B cell (primary cell): ENCODE data around the gene SHISA7. TPM values are rescaled to one million over a fixed set of nuclear protein-coding genes. Genes with fewer than 3 reads are reported as not detected.
A peak's percentile ranks its signal among the peaks of the same experiment; 100 is the strongest.

Experiments
- ATAC-seq: fragments of 200-7000 bp; cut with Tn5 transposase; one replicate; pipeline ENCODE4 v1.10.0; 2021; ENCODE audit warnings: low read depth, mild to moderate bottlenecking, moderate number of reproducible peaks, moderate library complexity
- CTCF ChIA-PET: fragments of 350-600 bp; sonication (Branson Sonifier 250); formaldehyde crosslinking; loops from one replicate; lab custom pipeline; 2021; ENCODE audit warnings: antibody characterized with exemption, inconsistent platforms; lab: Charles Lee
- POLR2A ChIA-PET: fragments of 350-600 bp; sonication (Branson Sonifier 250); formaldehyde crosslinking; loops from one replicate; lab custom pipeline; 2021; ENCODE audit warnings: antibody characterized with exemption; lab: Charles Lee
- DNase-seq: peaks from one replicate; pipeline ENCODE4 v3.0.0; 2013
- H2AFZ ChIP-seq: 2 replicates; pipeline ENCODE4 v1.6.1; 2012; ENCODE audit warnings: mild to moderate bottlenecking, low read depth, low read length; ENCODE audit not compliant: insufficient read depth, poor library complexity, severe bottlenecking
- H3K27ac ChIP-seq, 2 donors: 1 replicate in 1 of 2; 2 replicates in 1 of 2; pipeline ENCODE4 v1.5.1; 2012 to 2013; ENCODE audit warnings: low read length in 2 of 2, mild to moderate bottlenecking in 2 of 2, moderate library complexity in 1 of 2
- H3K27me3 ChIP-seq, 4 experiments: fragments of 200-600 bp in 1 of 4; sonication (generic) in 1 of 4; replicated peaks in 1 of 4; 1 replicate in 2 of 4; 2 replicates in 2 of 4; pipeline versions ENCODE4 v1.6.1 to v1.7.0; 2013 to 2016; ENCODE audit warnings: low read length in 3 of 4, mild to moderate bottlenecking in 2 of 4, mixed read lengths in 1 of 4, moderate library complexity in 1 of 4; ENCODE audit not compliant: insufficient read depth in 4 of 4, control insufficient read depth in 3 of 4; ENCODE audit errors: control extremely low read depth in 1 of 4
- H3K36me3 ChIP-seq, 2 experiments: replicated peaks in 1 of 2; 1 replicate in 1 of 2; 2 replicates in 1 of 2; pipeline versions ENCODE4 v1.6.1 to v1.7.1; 2013; ENCODE audit warnings: low read length in 1 of 2; ENCODE audit not compliant: insufficient read depth in 2 of 2, control insufficient read depth in 1 of 2; ENCODE audit errors: control extremely low read depth in 1 of 2, extremely low read depth in 1 of 2
- H3K4me1 ChIP-seq, 2 donors: fragments of 200-600 bp in 1 of 2; sonication (generic) in 1 of 2; 1 replicate in 1 of 2; 2 replicates in 1 of 2; pipeline versions ENCODE4 v1.5.1 to v1.6.1; 2013 to 2017; ENCODE audit warnings: low read length in 2 of 2; ENCODE audit not compliant: control insufficient read depth in 2 of 2, insufficient read depth in 2 of 2
- H3K4me2 ChIP-seq: replicated peaks from 2 replicates; pipeline ENCODE3; 2012; ENCODE audit warnings: mild to moderate bottlenecking, low read depth, low read length; ENCODE audit not compliant: poor library complexity, severe bottlenecking
- H3K4me3 ChIP-seq, 5 experiments: fragments of 200-600 bp in 1 of 5; sonication (generic) in 1 of 5; 1 replicate in 3 of 5; 2 replicates in 2 of 5; pipeline versions ENCODE4 v1.5.1 to v1.7.0; 2011 to 2016; ENCODE audit warnings: low read length in 4 of 5, mild to moderate bottlenecking in 4 of 5, low read depth in 2 of 5, control low read depth in 1 of 5, moderate library complexity in 1 of 5; ENCODE audit not compliant: insufficient read depth in 1 of 5; ENCODE audit errors: control extremely low read depth in 1 of 5, extremely low read depth in 1 of 5
- H3K79me2 ChIP-seq: fragments of 200-600 bp; sonication (generic); one replicate; pipeline ENCODE4 v1.6.0; 2016; ENCODE audit warnings: low read length; ENCODE audit not compliant: control insufficient read depth, insufficient read depth
- H3K9ac ChIP-seq: fragments of 200-600 bp; sonication (generic); 2 replicates; pipeline ENCODE4 v1.6.1; 2017; ENCODE audit warnings: mild to moderate bottlenecking, low read length, moderate library complexity
- H3K9me3 ChIP-seq, 3 donors: one replicate each; pipeline versions ENCODE4 v1.6.1 to v1.7.1; 2013; ENCODE audit warnings: low read length in 2 of 3; ENCODE audit not compliant: control insufficient read depth in 2 of 3, insufficient read depth in 1 of 3; ENCODE audit errors: control extremely low read depth in 1 of 3
- H4K20me1 ChIP-seq: 2 replicates; pipeline ENCODE4 v1.6.0; 2012; ENCODE audit warnings: mild to moderate bottlenecking, low read length; ENCODE audit not compliant: insufficient read depth, control insufficient read depth, poor library complexity, severe bottlenecking
- H3K27ac Mint-ChIP-seq: one replicate; pipeline ENCODE4 v1.8.0; 2021; ENCODE audit warnings: mixed read lengths
- H3K27me3 Mint-ChIP-seq: one replicate; pipeline ENCODE4 v1.8.0; 2021; ENCODE audit warnings: mixed read lengths
- H3K4me1 Mint-ChIP-seq: one replicate; pipeline ENCODE4 v1.8.0; 2021; ENCODE audit warnings: mixed read lengths
- H3K4me3 Mint-ChIP-seq: one replicate; pipeline ENCODE4 v1.8.0; 2021; ENCODE audit warnings: mixed read lengths
- H3K9me3 Mint-ChIP-seq: one replicate; pipeline ENCODE4 v1.8.0; 2022; ENCODE audit warnings: mixed read lengths; ENCODE audit not compliant: insufficient read depth
- CTCF ChIP-seq: fragments of 200-600 bp; IDR thresholded peaks from one replicate; pipeline ENCODE4 v1.8.0; 2022; ENCODE audit warnings: antibody characterized with exemption, mild to moderate bottlenecking
- EZH2 ChIP-seq: IDR thresholded peaks from 2 replicates; pipeline ENCODE4 v1.6.1; 2012; ENCODE audit warnings: borderline replicate concordance, low read depth, mild to moderate bottlenecking, moderate library complexity, low read length; ENCODE audit not compliant: insufficient read depth, poor library complexity, severe bottlenecking
- WGBS: methylation state at CpG from one replicate; pipeline ENCODE4 v1.1.5; 2013; ENCODE audit warnings: missing lambda C conversion rate; ENCODE audit not compliant: insufficient coverage; 5-methylcytosine and 5-hydroxymethylcytosine counted together
- intact Hi-C: fragments of 100-400 bp; cut with micrococcal nuclease; formaldehyde crosslinking; loops from one replicate; pipeline ENCODE4 v1.10.0; 2022
- polyA plus RNA-seq: library from polyadenylated mRNA; depleted of rRNA; stranded (reverse); fragments of >200 nt; gene quantifications from 2 replicates; pipeline ENCODE4 v1.2.3, GENCODE V29; 2012
- total RNA-seq, 2 donors: library from RNA; stranded (reverse); fragments of 120-200 nt in 1 of 2; gene quantifications; 1 replicate in 1 of 2; 2 replicates in 1 of 2; pipeline versions ENCODE4 v1.2.3 to v1.2.4, GENCODE V29; 2013 to 2022

The SHISA7 gene
- total and polyA plus RNA-seq, 2 donors (not counting 1 experiment from before 2014, with no cell fraction given) = 0.06 TPM; not detected in 1

- ChIA-PET CTCF (interaction anchor here (1.0 to 2.8 kb wide), 4 partner anchors 9 to 20 kb away, joined by 4 to 15 read pairs (median 8); partner anchors contain the start of gene ZNF628), POLR2A (interaction anchor here (0.8 to 2.1 kb wide), 4 partner anchors 10 to 147 kb away, joined by 3 to 30 read pairs (median 4); partner anchors contain the start of genes KMT5C, ZNF628 and ZNF784)
- H3K9me3 ChIP-seq = no peaks in the 10 kb centered on the region
- no peak for TF ChIP-seq EZH2
- no peak for TF ChIP-seq CTCF
- Mint-ChIP-seq H3K4me3 (peak overlapping the region; percentile 83), H3K9me3 (no peaks in the 10 kb centered on the region), H3K4me1 (peaks cover 11% of the 10 kb centered on the region), H3K27me3 (no peaks in the 10 kb centered on the region), H3K27ac (peak overlapping the region; percentile 80)
- no peak for ATAC-seq
- WGBS = 97% methylated on average over 45 of the region's 53 CpGs
- no peak overlapping the region for H3K27ac ChIP-seq
- peaks cover 0 to 11% (median 0%) of the 10 kb centered on the region in 4 experiments for H3K27me3 ChIP-seq
- DNase-seq = no peak
- H3K79me2 ChIP-seq = no peaks in the 10 kb centered on the region
- no peak overlapping the region for H3K4me3 ChIP-seq
- no peak overlapping the region for H2AFZ ChIP-seq
- intact Hi-C loops = no loop called here
- peaks cover 0 to 2% of the 10 kb centered on the region in 2 experiments for H3K36me3 ChIP-seq
- peaks cover 20% of the 10 kb centered on the region for H4K20me1 ChIP-seq
- H3K4me2 ChIP-seq = no peak overlapping the region
- no peak overlapping the region for H3K9ac ChIP-seq
- H3K4me1 ChIP-seq = peaks cover 10 to 22% of the 10 kb centered on the region in 2 donors
Measured at GRCh38 chr19:55486043-55486970, 43.2 kb upstream of the SHISA7 start.
